ENCODE data around the gene PLXNC1.

The PLXNC1 gene

GRCh38 chr12:94162108-94162507, 13.7 kb downstream of the PLXNC1 start:
- no peak for DNase-seq

- DNase-seq: no peak
Measured at GRCh38 chr12:94163850-94164249, 15.5 kb downstream of the PLXNC1 start.

GRCh38 chr12:94165138-94165537, 16.8 kb downstream of the PLXNC1 start:
- DNase-seq: no peak

GRCh38 chr12:94165670-94166364, 17.4 kb downstream of the PLXNC1 start:
- no peak for DNase-seq

GRCh38 chr12:94167071-94167755, 18.8 kb downstream of the PLXNC1 start:
- DNase-seq: no peak

GRCh38 chr12:94167756-94168416, 19.5 kb downstream of the PLXNC1 start:
- no peak for DNase-seq

GRCh38 chr12:94169495-94169894, 21.1 kb downstream of the PLXNC1 start:
- DNase-seq: no peak

- DNase-seq: no peak
Measured at GRCh38 chr12:94169966-94170689, 21.8 kb downstream of the PLXNC1 start.

GRCh38 chr12:94170690-94171594, 22.6 kb downstream of the PLXNC1 start:
- DNase-seq: no peak

- no peak for DNase-seq
Measured at GRCh38 chr12:94171595-94171930, 23.2 kb downstream of the PLXNC1 start.

GRCh38 chr12:94172031-94172430, 23.7 kb downstream of the PLXNC1 start:
- DNase-seq: no peak

GRCh38 chr12:94172973-94173372, 24.6 kb downstream of the PLXNC1 start:
- DNase-seq: no peak

- no peak for DNase-seq
Measured at GRCh38 chr12:94173660-94174265, 25.4 kb downstream of the PLXNC1 start.

- DNase-seq: no peak
Measured at GRCh38 chr12:94174576-94174975, 26.2 kb downstream of the PLXNC1 start.

- no peak for DNase-seq
Measured at GRCh38 chr12:94175763-94176668, 27.6 kb downstream of the PLXNC1 start.

GRCh38 chr12:94178054-94178453, 29.7 kb downstream of the PLXNC1 start:
- DNase-seq: no peak

GRCh38 chr12:94178882-94179281, 30.5 kb downstream of the PLXNC1 start:
- no peak for DNase-seq

GRCh38 chr12:94179723-94180122, 31.3 kb downstream of the PLXNC1 start:
- no peak for DNase-seq

- DNase-seq: no peak
Measured at GRCh38 chr12:94180558-94181296, 32.4 kb downstream of the PLXNC1 start.

All from activated gamma-delta T cell (primary cell).